Spleen (tissue), 11 donors: ENCODE data around the gene LDHAL6B. TPM values are rescaled to one million over a fixed set of nuclear protein-coding genes. Genes with fewer than 3 reads are reported as not detected.

Source experiments
- DNase-seq: peaks from one replicate; pipeline ENCODE4 v3.0.0-alpha.2; 2020
- H3K27ac ChIP-seq, 8 donors: fragments of 200-600 bp; sonication (generic) in 7 of 8; 1 replicate in 4 of 8; 2 replicates in 4 of 8; pipeline versions ENCODE4 v1.5.0 to v1.8.0; 2016 to 2021; ENCODE audit warnings: inconsistent platforms in 4 of 8, mild to moderate bottlenecking in 4 of 8, moderate library complexity in 1 of 8
- H3K27me3 ChIP-seq, 7 donors: fragments of 200-600 bp; sonication (generic) in 6 of 7; replicated peaks in 1 of 7; 1 replicate in 4 of 7; 2 replicates in 3 of 7; pipeline versions ENCODE4 v1.5.0 to v1.8.0; 2016 to 2021; ENCODE audit warnings: inconsistent platforms in 3 of 7, mild to moderate bottlenecking in 1 of 7
- H3K36me3 ChIP-seq, 6 donors: fragments of 200-600 bp; sonication (generic) in 5 of 6; 1 replicate in 4 of 6; 2 replicates in 2 of 6; pipeline versions ENCODE4 v1.5.0 to v1.8.0; 2016 to 2021; ENCODE audit warnings: inconsistent platforms in 2 of 6
- H3K4me1 ChIP-seq, 6 donors: fragments of 200-600 bp; sonication (generic) in 5 of 6; 1 replicate in 3 of 6; 2 replicates in 3 of 6; pipeline versions ENCODE4 v1.5.0 to v1.8.0; 2016 to 2021; ENCODE audit warnings: inconsistent platforms in 3 of 6
- H3K4me3 ChIP-seq, 8 donors: fragments of 200-600 bp; sonication (generic) in 7 of 8; 1 replicate in 4 of 8; 2 replicates in 4 of 8; pipeline versions ENCODE4 v1.5.0 to v1.8.0; 2016 to 2021; ENCODE audit warnings: inconsistent platforms in 4 of 8, mild to moderate bottlenecking in 4 of 8, moderate library complexity in 2 of 8
- H3K9me3 ChIP-seq, 8 donors: fragments of 200-600 bp; sonication (generic) in 7 of 8; 1 replicate in 4 of 8; 2 replicates in 4 of 8; pipeline versions ENCODE4 v1.5.0 to v1.8.0; 2016 to 2021; ENCODE audit warnings: inconsistent platforms in 4 of 8
- CTCF ChIP-seq, 11 experiments: fragments of 200-600 bp in 7 of 11; fragments of 450-650 bp in 4 of 11; sonication (generic) in 4 of 11; IDR thresholded peaks in 8 of 11; conservative IDR thresholded peaks in 3 of 11; 1 replicate in 7 of 11; 2 replicates in 4 of 11; pipeline versions ENCODE4 v1.4.0 to v1.8.0; 2016 to 2021; ENCODE audit warnings: antibody characterized with exemption in 11 of 11, inconsistent platforms in 4 of 11, mild to moderate bottlenecking in 1 of 11
- POLR2A ChIP-seq, 3 donors: fragments of 450-650 bp; IDR thresholded peaks; one replicate each; pipeline ENCODE4 v1.5.1; 2017; ENCODE audit warnings: antibody characterized with exemption in 3 of 3, mild to moderate bottlenecking in 1 of 3
- POLR2AphosphoS5 ChIP-seq, 3 donors: sonication (generic); formaldehyde crosslinking; IDR thresholded peaks; one replicate each; pipeline ENCODE4 v1.5.1; 2017; ENCODE audit warnings: antibody characterized with exemption in 3 of 3
- WGBS, 5 donors: extraction: QIAGEN DNeasy Blood & Tissue Kit in 3 of 5; methylation state at CpG; one replicate each; pipeline versions ENCODE4 v1.1.5 to v1.1.7; 2013 to 2018; 5-methylcytosine and 5-hydroxymethylcytosine counted together
- intact Hi-C: fragments of 100-400 bp; cut with DNase I; formaldehyde crosslinking; loops from one replicate; pipeline ENCODE4 v1.15.0; 2023; ENCODE audit warnings: low total_unique reads
- polyA plus RNA-seq, 3 donors: library from polyadenylated mRNA; stranded (reverse); fragments of 200-250 nt; gene quantifications; one replicate each; pipeline ENCODE4 v1.2.1, GENCODE V29; 2013
- total RNA-seq, 7 donors: library from RNA; depleted of rRNA in 3 of 7; stranded (reverse); fragments of >200 nt in 3 of 7; fragmentation: NEBNext Ultra II Directional in 4 of 7; extraction: Animal tissue kit (Norgen Biotek cat#: 25700) in 4 of 7; gene quantifications; one replicate each; pipeline versions ENCODE4 v1.1.0 to v1.2.1, GENCODE V29; 2016 to 2021
- donor health status: healthy with polysubstance abuse.
- donor health status: DM: no; HTN: no; CAD: no; lungs with moderate emphysema.
- donor health status: DM: no; HTN: no; CAD: no.
- donor health status: Bipolar disorder and iron deficiency.
- donor health status: healthy.
- donor health status: DM: no; HTN: no; CAD: no.
- donor health status: DM: yes; HTN: yes; CAD: no.

LDHAL6B gene
- total and polyA plus RNA-seq, 10 donors = 0.06 TPM; not detected in 9

GRCh38 chr15:59229453-59229852 lies 22.8 kb downstream of the LDHAL6B start:
- no peak for DNase-seq
- H3K36me3 ChIP-seq = peaks cover 0 to 39% (median 5%) of the 10 kb centered on the region in 6 donors
- no peak for TF ChIP-seq POLR2AphosphoS5 (IDR thresholded peaks at IDR 0.05)
- no peak for TF ChIP-seq CTCF (IDR thresholded peaks at IDR 0.05 in 8 of 11, conservative IDR thresholded peaks at IDR 0.05 in 3 of 11)
- TF ChIP-seq POLR2A (IDR thresholded peaks at IDR 0.05) = no peak
- H3K27me3 ChIP-seq = no peaks in the 10 kb centered on the region
- 74 to 87% (median 77%) methylated on average over 3 of the region's 3 CpGs for WGBS, 5 donors
- H3K9me3 ChIP-seq = no peaks in the 10 kb centered on the region
- intact Hi-C loops = no loop called here
- H3K4me1 ChIP-seq = peaks cover 6 to 10% (median 8%) of the 10 kb centered on the region in 6 donors
- H3K27ac ChIP-seq = no peak overlapping the region
- H3K4me3 ChIP-seq = no peak overlapping the region

GRCh38 chr15:59230531-59231055 lies 23.9 kb downstream of the LDHAL6B start:
- H3K27ac ChIP-seq = no peak overlapping the region
- intact Hi-C loops = no loop called here
- H3K4me1 ChIP-seq = no peaks in the 10 kb centered on the region
- WGBS, 5 donors = 87 to 93% (median 92%) methylated on average over 2 of the region's 2 CpGs
- H3K9me3 ChIP-seq = no peaks in the 10 kb centered on the region
- no peaks in the 10 kb centered on the region for H3K27me3 ChIP-seq
- no peak overlapping the region for H3K4me3 ChIP-seq
- DNase-seq = no peak
- no peak for TF ChIP-seq CTCF (IDR thresholded peaks at IDR 0.05 in 8 of 11, conservative IDR thresholded peaks at IDR 0.05 in 3 of 11)
- no peak for TF ChIP-seq POLR2AphosphoS5 (IDR thresholded peaks at IDR 0.05)
- no peak for TF ChIP-seq POLR2A (IDR thresholded peaks at IDR 0.05)
- peaks cover 0 to 35% (median 3%) of the 10 kb centered on the region in 6 donors for H3K36me3 ChIP-seq

GRCh38 chr15:59232476-59232875 lies 25.8 kb downstream of the LDHAL6B start:
- TF ChIP-seq CTCF (IDR thresholded peaks at IDR 0.05 in 8 of 11, conservative IDR thresholded peaks at IDR 0.05 in 3 of 11) = no peak
- TF ChIP-seq POLR2A (IDR thresholded peaks at IDR 0.05) = no peak
- TF ChIP-seq POLR2AphosphoS5 (IDR thresholded peaks at IDR 0.05) = no peak
- Histone ChIP-seq H3K36me3 (peaks cover 0 to 22% (median 3%) of the 10 kb centered on the region in 6 donors), H3K27me3 (no peaks in the 10 kb centered on the region), H3K4me1 (peaks cover 0 to 12% (median 11%) of the 10 kb centered on the region in 6 donors), H3K4me3 (no peak overlapping the region), H3K9me3 (no peaks in the 10 kb centered on the region), H3K27ac (peak overlapping the region in 4 of 8 donors; percentile 3 to 42 (median 16))
- intact Hi-C loops = no loop called here
- WGBS, 5 donors = 29 to 58% (median 51%) methylated on average over 1 of the region's 1 CpG
- no peak for DNase-seq

- H3K4me3 ChIP-seq = no peak overlapping the region
- intact Hi-C loops = no loop called here
- H3K27me3 ChIP-seq = no peaks in the 10 kb centered on the region
- DNase-seq = no peak
- H3K27ac ChIP-seq = peak overlapping the region in 5 of 8 donors; percentile 2 to 37 (median 25)
- peaks cover 0 to 24% (median 15%) of the 10 kb centered on the region in 6 donors for H3K4me1 ChIP-seq
- WGBS, 5 donors = 48 to 96% (median 94%) methylated on average over 1 of the region's 1 CpG
- no peak for TF ChIP-seq POLR2A (IDR thresholded peaks at IDR 0.05)
- no peak for TF ChIP-seq POLR2AphosphoS5 (IDR thresholded peaks at IDR 0.05)
- no peak for TF ChIP-seq CTCF (IDR thresholded peaks at IDR 0.05 in 8 of 11, conservative IDR thresholded peaks at IDR 0.05 in 3 of 11)
- peaks cover 0 to 4% (median 1%) of the 10 kb centered on the region in 6 donors for H3K36me3 ChIP-seq
- no peaks in the 10 kb centered on the region for H3K9me3 ChIP-seq
Measured at GRCh38 chr15:59236394-59236793, 29.8 kb downstream of the LDHAL6B start.
